ENCODE measurements around the gene POLQ. TPM values are rescaled to one million over a fixed set of nuclear protein-coding genes. Genes with fewer than 3 reads are reported as not detected.
"Not testable (repeated sequence)": the region's sequence is repeated elsewhere in the genome, so short reads cannot be mapped to it uniquely, and the experiment has no call there.

POLQ gene
- total RNA-seq, 1 donor: 0.42 TPM

- no peaks in the 10 kb centered on the region for H3K27me3 ChIP-seq (ENCODE audit: insufficient read depth, low read length)
- no peaks in the 10 kb centered on the region for H3K4me1 ChIP-seq (ENCODE audit: insufficient read depth, low read length)
- H3K9me3 ChIP-seq (ENCODE audit: low read depth, low read length): no peaks in the 10 kb centered on the region
- H3K4me3 ChIP-seq (ENCODE audit: low read length): no peak overlapping the region
These were observed 63.1 kb downstream of the POLQ start for GRCh38 chr3:121482660-121483059.

- no peaks in the 10 kb centered on the region for H3K27me3 ChIP-seq (ENCODE audit: insufficient read depth, low read length)
- H3K4me3 ChIP-seq (ENCODE audit: low read length): no peak overlapping the region
- H3K9me3 ChIP-seq (ENCODE audit: low read depth, low read length): no peaks in the 10 kb centered on the region
- no peaks in the 10 kb centered on the region for H3K4me1 ChIP-seq (ENCODE audit: insufficient read depth, low read length)
These were observed 64.5 kb downstream of the POLQ start for GRCh38 chr3:121481106-121481880.

GRCh38 chr3:121477589-121477988 is 68.2 kb downstream of the POLQ start:
- Histone ChIP-seq H3K9me3 (ENCODE audit: low read depth, low read length) (no peaks in the 10 kb centered on the region), H3K4me1 (ENCODE audit: insufficient read depth, low read length) (no peaks in the 10 kb centered on the region), H3K27me3 (ENCODE audit: insufficient read depth, low read length) (no peaks in the 10 kb centered on the region), H3K4me3 (ENCODE audit: low read length) (no peak overlapping the region)

- no peaks in the 10 kb centered on the region for H3K27me3 ChIP-seq (ENCODE audit: insufficient read depth, low read length)
- no peak overlapping the region for H3K4me3 ChIP-seq (ENCODE audit: low read length)
- H3K9me3 ChIP-seq (ENCODE audit: low read depth, low read length): no peaks in the 10 kb centered on the region
- no peaks in the 10 kb centered on the region for H3K4me1 ChIP-seq (ENCODE audit: insufficient read depth, low read length)
These were observed 72.8 kb downstream of the POLQ start for GRCh38 chr3:121473001-121473400.

- no peaks in the 10 kb centered on the region for H3K9me3 ChIP-seq (ENCODE audit: low read depth, low read length)
- no peak overlapping the region for H3K4me3 ChIP-seq (ENCODE audit: low read length)
- no peaks in the 10 kb centered on the region for H3K4me1 ChIP-seq (ENCODE audit: insufficient read depth, low read length)
- H3K27me3 ChIP-seq (ENCODE audit: insufficient read depth, low read length): no peaks in the 10 kb centered on the region
These were observed 78.7 kb downstream of the POLQ start for GRCh38 chr3:121467085-121467484.

GRCh38 chr3:121463745-121464144 is 82.0 kb downstream of the POLQ start:
- Histone ChIP-seq H3K4me3 (ENCODE audit: low read length) (no peak overlapping the region), H3K27me3 (ENCODE audit: insufficient read depth, low read length) (no peaks in the 10 kb centered on the region), H3K4me1 (ENCODE audit: insufficient read depth, low read length) (no peaks in the 10 kb centered on the region), H3K9me3 (ENCODE audit: low read depth, low read length) (no peaks in the 10 kb centered on the region)

GRCh38 chr3:121462565-121462964 is 83.2 kb downstream of the POLQ start:
- Histone ChIP-seq H3K4me1 (ENCODE audit: insufficient read depth, low read length) (no peaks in the 10 kb centered on the region), H3K4me3 (ENCODE audit: low read length) (no peak overlapping the region), H3K9me3 (ENCODE audit: low read depth, low read length) (no peaks in the 10 kb centered on the region), H3K27me3 (ENCODE audit: insufficient read depth, low read length) (no peaks in the 10 kb centered on the region)

- not testable (repeated sequence) for H3K4me1 ChIP-seq (ENCODE audit: insufficient read depth, low read length); H3K9me3 ChIP-seq (ENCODE audit: low read depth, low read length); H3K27me3 ChIP-seq (ENCODE audit: insufficient read depth, low read length); H3K4me3 ChIP-seq (ENCODE audit: low read length)
These were observed 94.0 kb downstream of the POLQ start for GRCh38 chr3:121451752-121452151.

GRCh38 chr3:121443456-121443855 is 102.3 kb downstream of the POLQ start:
- Histone ChIP-seq H3K4me1 (ENCODE audit: insufficient read depth, low read length) (no peaks in the 10 kb centered on the region), H3K27me3 (ENCODE audit: insufficient read depth, low read length) (no peaks in the 10 kb centered on the region), H3K4me3 (ENCODE audit: low read length) (no peak overlapping the region), H3K9me3 (ENCODE audit: low read depth, low read length) (no peaks in the 10 kb centered on the region)

GRCh38 chr3:121436641-121437040 is 109.1 kb downstream of the POLQ start:
- Histone ChIP-seq H3K4me1 (ENCODE audit: insufficient read depth, low read length) (no peaks in the 10 kb centered on the region), H3K4me3 (ENCODE audit: low read length) (no peak overlapping the region), H3K9me3 (ENCODE audit: low read depth, low read length) (no peaks in the 10 kb centered on the region), H3K27me3 (ENCODE audit: insufficient read depth, low read length) (no peaks in the 10 kb centered on the region)

GRCh38 chr3:121436074-121436473 is 109.7 kb downstream of the POLQ start:
- H3K9me3 ChIP-seq (ENCODE audit: low read depth, low read length): no peaks in the 10 kb centered on the region
- H3K4me1 ChIP-seq (ENCODE audit: insufficient read depth, low read length): no peaks in the 10 kb centered on the region
- H3K4me3 ChIP-seq (ENCODE audit: low read length): no peak overlapping the region
- no peaks in the 10 kb centered on the region for H3K27me3 ChIP-seq (ENCODE audit: insufficient read depth, low read length)

GRCh38 chr3:121431726-121432517 is 113.9 kb downstream of the POLQ start:
- H3K4me3 ChIP-seq (ENCODE audit: low read length): no peak overlapping the region
- H3K9me3 ChIP-seq (ENCODE audit: low read depth, low read length): no peaks in the 10 kb centered on the region
- H3K27me3 ChIP-seq (ENCODE audit: insufficient read depth, low read length): no peaks in the 10 kb centered on the region
- no peaks in the 10 kb centered on the region for H3K4me1 ChIP-seq (ENCODE audit: insufficient read depth, low read length)

GRCh38 chr3:121430664-121431215 is 115.0 kb downstream of the POLQ start:
- H3K4me1 ChIP-seq (ENCODE audit: insufficient read depth, low read length): no peaks in the 10 kb centered on the region
- H3K4me3 ChIP-seq (ENCODE audit: low read length): no peak overlapping the region
- H3K27me3 ChIP-seq (ENCODE audit: insufficient read depth, low read length): no peaks in the 10 kb centered on the region
- H3K9me3 ChIP-seq (ENCODE audit: low read depth, low read length): no peaks in the 10 kb centered on the region

GRCh38 chr3:121424549-121424948 is 121.2 kb downstream of the POLQ start:
- Histone ChIP-seq H3K4me3 (ENCODE audit: low read length) (no peak overlapping the region), H3K4me1 (ENCODE audit: insufficient read depth, low read length) (no peaks in the 10 kb centered on the region), H3K9me3 (ENCODE audit: low read depth, low read length) (no peaks in the 10 kb centered on the region), H3K27me3 (ENCODE audit: insufficient read depth, low read length) (no peaks in the 10 kb centered on the region)

- Histone ChIP-seq H3K4me3 (ENCODE audit: low read length) (no peak overlapping the region), H3K4me1 (ENCODE audit: insufficient read depth, low read length) (no peaks in the 10 kb centered on the region), H3K27me3 (ENCODE audit: insufficient read depth, low read length) (no peaks in the 10 kb centered on the region), H3K9me3 (ENCODE audit: low read depth, low read length) (no peaks in the 10 kb centered on the region)
These were observed 127.6 kb downstream of the POLQ start for GRCh38 chr3:121418182-121418581.

Data from mononuclear cell (primary cell).